ENCODE data around the gene FIBP. TPM values are rescaled to one million over a fixed set of nuclear protein-coding genes. Genes with fewer than 3 reads are reported as not detected.

The FIBP gene
- total and polyA plus RNA-seq, 2 donors (not counting 3 experiments of a cell fraction or from before 2014, with no cell fraction given), result 105 to 162 TPM

GRCh38 chr11:65849771-65850216 is 38.5 kb downstream of the FIBP start:
- intact Hi-C loops (cut with micrococcal nuclease), result no loop called here
- Histone ChIP-seq H3K79me2 (ENCODE audit: control insufficient read depth, insufficient read depth, low read length) (peaks cover 18% of the 10 kb centered on the region), H3K27me3 (ENCODE audit: control insufficient read depth in 2 of 2, insufficient read depth in 2 of 2, low read length in 2 of 2) (no peaks in the 10 kb centered on the region), H3K9ac (replicated peaks; ENCODE audit: extremely low read depth, insufficient read depth, low read length) (no peak overlapping the region), H2AFZ (ENCODE audit: low read depth, low read length) (no peak overlapping the region), H3K9me1 (replicated peaks; ENCODE audit: control insufficient read depth, extremely low read depth, insufficient read depth, low read length) (no peaks in the 10 kb centered on the region), H3K9me3 (replicated peaks; ENCODE audit: control insufficient read depth, insufficient read depth, low read length) (no peaks in the 10 kb centered on the region), H3K27ac (ENCODE audit: insufficient read depth, low read depth, low read length) (no peak overlapping the region), H3K36me3 (ENCODE audit: control insufficient read depth in 2 of 2, extremely low read depth in 1 of 2, insufficient read depth in 2 of 2, low read length in 2 of 2) (peaks cover 18 to 30% of the 10 kb centered on the region in 2 experiments), H3K4me1 (ENCODE audit: control insufficient read depth, extremely low read depth, insufficient read depth, low read length) (no peaks in the 10 kb centered on the region), H3K4me3 (replicated peaks in 1 of 3; ENCODE audit: insufficient read depth in 1 of 3, low read depth in 1 of 3, low read length in 3 of 3) (no peak overlapping the region), H3K4me2 (ENCODE audit: insufficient read depth, low read length) (no peak overlapping the region), H4K20me1 (replicated peaks; ENCODE audit: control insufficient read depth, extremely low read depth, insufficient read depth, low read length) (peaks cover 5% of the 10 kb centered on the region)
- TF ChIP-seq FOS (IDR thresholded peaks at IDR 0.05; ENCODE audit: borderline replicate concordance, insufficient read depth, low read length), result no peak
- no peak for TF ChIP-seq POLR2A (IDR thresholded peaks at IDR 0.05; ENCODE audit: low read depth, low read length)
- no peak for TF ChIP-seq GATA2 (IDR thresholded peaks at IDR 0.05; ENCODE audit: insufficient read depth, insufficient read length, low read depth, low read length)
- TF ChIP-seq MAX (IDR thresholded peaks at IDR 0.05; ENCODE audit: insufficient read depth, insufficient read length), result no peak
- no peak for TF ChIP-seq JUN (IDR thresholded peaks at IDR 0.05; ENCODE audit: borderline replicate concordance, insufficient read depth, insufficient read length, low read depth)
- no peak for TF ChIP-seq EZH2 (IDR thresholded peaks at IDR 0.05; ENCODE audit: borderline replicate concordance, low read depth, low read length, severe bottlenecking)
- TF ChIP-seq MYC (IDR thresholded peaks at IDR 0.05; ENCODE audit: low read depth, low read length), result no peak
- no peak for TF ChIP-seq POLR2AphosphoS5 (IDR thresholded peaks at IDR 0.05; ENCODE audit: insufficient read depth, low read depth, low read length)
- no peak for TF ChIP-seq CTCF (IDR thresholded peaks at IDR 0.05; ENCODE audit: extremely low read depth in 1 of 2, insufficient read depth in 1 of 2, low read depth in 1 of 2, low read length in 2 of 2)
- dilution Hi-C loops (cut with MboI; ENCODE audit: extremely low pct_ligation_motif_present, low sequenced_read_pairs), result no loop called here
- no peak for DNase-seq (ENCODE audit: low read depth, low spot score)
- BruUV-seq (replicated peaks), result no TSS peak
- CTCF ChIA-PET, result interaction anchor here (1.2 to 3.7 kb wide), 5 partner anchors 10 to 70 kb away, joined by 3 to 18 read pairs (median 7); partner anchors contain the start of genes AP5B1, FIBP and MUS81
- FAIRE-seq, result no peak
- POLR2A ChIA-PET, result interaction anchor here (0.9 to 1.3 kb wide), 2 partner anchors 9 to 10 kb away, joined by 3 to 4 read pairs; partner anchors contain the start of gene MUS81
